Testis (tissue), 3 donors: ENCODE data around the gene ERBB4. TPM values are rescaled to one million over a fixed set of nuclear protein-coding genes. Genes with fewer than 3 reads are reported as not detected.

Experiments
- DNase-seq: peaks from one replicate; pipeline ENCODE4 v3.0.0-alpha.2; 2019
- H3K27ac ChIP-seq, 2 donors: fragments of 200-600 bp; sonication (generic); one replicate each; pipeline ENCODE4 v1.5.1; 2019
- H3K27me3 ChIP-seq: fragments of 200-600 bp; sonication (generic); one replicate; pipeline ENCODE4 v1.5.1; 2019
- H3K36me3 ChIP-seq: fragments of 200-600 bp; sonication (generic); one replicate; pipeline ENCODE4 v1.5.1; 2017; ENCODE audit warnings: low read depth; ENCODE audit errors: missing control alignments
- H3K4me1 ChIP-seq: fragments of 200-600 bp; sonication (generic); one replicate; pipeline ENCODE4 v1.5.1; 2019
- H3K4me3 ChIP-seq, 2 donors: fragments of 200-600 bp; sonication (generic); one replicate each; pipeline ENCODE4 v1.5.1; 2017 to 2019
- H3K9me3 ChIP-seq: fragments of 200-600 bp; sonication (generic); one replicate; pipeline ENCODE4 v1.5.1; 2017
- CTCF ChIP-seq, 3 experiments: fragments of 450-650 bp in 2 of 3; fragments of 200-600 bp in 1 of 3; sonication (generic) in 1 of 3; IDR thresholded peaks; one replicate each; pipeline ENCODE4 v1.5.1; 2016 to 2019; ENCODE audit warnings: antibody characterized with exemption in 3 of 3, mild to moderate bottlenecking in 2 of 3, moderate library complexity in 1 of 3
- POLR2A ChIP-seq: fragments of 450-650 bp; IDR thresholded peaks from one replicate; pipeline ENCODE4 v1.6.1; 2017; ENCODE audit warnings: antibody characterized with exemption, mild to moderate bottlenecking, moderate library complexity
- WGBS, 2 donors: methylation state at CpG; one replicate each; pipeline ENCODE4 v1.1.5; 2018; 5-methylcytosine and 5-hydroxymethylcytosine counted together
- intact Hi-C: fragments of 100-400 bp; cut with DNase I; formaldehyde crosslinking; loops from one replicate; pipeline ENCODE4 v1.15.1; 2023; ENCODE audit warnings: low total_unique reads
- polyA plus RNA-seq: library from polyadenylated mRNA; stranded (reverse); fragments of 350-450 nt; fragmentation: Illumina TruSeq; extraction: RNeasy Lipid Tissue Mini Kit (QIAGEN cat#74804); gene quantifications from one replicate; pipeline ENCODE4 v1.2.3, GENCODE V29; 2014; ENCODE audit warnings: low read depth, low replicate concordance; ENCODE audit not compliant: insufficient read depth
- total RNA-seq, 2 donors: library from RNA; depleted of rRNA; stranded (reverse); fragments of >200 nt; gene quantifications; one replicate each; pipeline ENCODE4 v1.2.3, GENCODE V29; 2016

ERBB4 gene
- total and polyA plus RNA-seq, 3 donors from 2014 or later = 6.1 to 62.7 (median 47.7) TPM

GRCh38 chr2:211652327-211652726 lies 886.3 kb downstream of the ERBB4 start:
- Histone ChIP-seq H3K9me3 (no peaks in the 10 kb centered on the region), H3K27ac (no peak overlapping the region), H3K27me3 (no peaks in the 10 kb centered on the region), H3K36me3 (no peaks in the 10 kb centered on the region), H3K4me1 (no peaks in the 10 kb centered on the region), H3K4me3 (no peak overlapping the region)
- 84 to 94% methylated on average over 1 of the region's 1 CpG for WGBS, 2 donors
- intact Hi-C loops = no loop called here
- no peak for DNase-seq
- TF ChIP-seq CTCF (IDR thresholded peaks at IDR 0.05) (no peak), POLR2A (no peak)

- H3K4me3 ChIP-seq = no peak overlapping the region
- 74 to 80% methylated on average over 2 of the region's 2 CpGs for WGBS, 2 donors
Observed at GRCh38 chr2:211649331-211649730, 889.3 kb downstream of the ERBB4 start.

GRCh38 chr2:211631503-211631902 lies 907.1 kb downstream of the ERBB4 start:
- Histone ChIP-seq H3K27ac (no peak overlapping the region), H3K9me3 (no peaks in the 10 kb centered on the region), H3K4me3 (no peak overlapping the region), H3K27me3 (no peaks in the 10 kb centered on the region), H3K4me1 (no peaks in the 10 kb centered on the region), H3K36me3 (no peaks in the 10 kb centered on the region)
- intact Hi-C loops = no loop called here
- WGBS, 2 donors = 83 to 87% methylated on average over 1 of the region's 1 CpG
- no peak for DNase-seq
- TF ChIP-seq POLR2A (no peak), CTCF (IDR thresholded peaks at IDR 0.05) (no peak)

More at GRCh38 chr2:211649331-211649730, 889.3 kb downstream of the ERBB4 start:
- TF ChIP-seq POLR2A = no peak
- no peak for TF ChIP-seq CTCF (IDR thresholded peaks at IDR 0.05)
- no peak for DNase-seq
- intact Hi-C loops = no loop called here
- no peaks in the 10 kb centered on the region for H3K27me3 ChIP-seq
- no peaks in the 10 kb centered on the region for H3K9me3 ChIP-seq
- no peaks in the 10 kb centered on the region for H3K4me1 ChIP-seq
- no peaks in the 10 kb centered on the region for H3K36me3 ChIP-seq
- H3K27ac ChIP-seq = no peak overlapping the region

- no peak overlapping the region for H3K4me3 ChIP-seq
Observed at GRCh38 chr2:211623096-211623495, 915.5 kb downstream of the ERBB4 start.

More at GRCh38 chr2:211623096-211623495, 915.5 kb downstream of the ERBB4 start:
- Histone ChIP-seq H3K36me3 (no peaks in the 10 kb centered on the region), H3K27me3 (no peaks in the 10 kb centered on the region), H3K27ac (no peak overlapping the region), H3K4me1 (no peaks in the 10 kb centered on the region), H3K9me3 (no peaks in the 10 kb centered on the region)
- intact Hi-C loops = no loop called here
- TF ChIP-seq POLR2A (no peak), CTCF (IDR thresholded peaks at IDR 0.05) (no peak)
- no peak for DNase-seq
